T-helper 1 cell treated with Interleukin-12 subunit alpha and Interleukin-12 subunit beta and Interleukin-4 antibody, amounts not matched to agents 30 μg/mL and 1 μg/mL, for 36 hours (primary cell): ENCODE results near the gene PTPRN2.
"Not testable (repeated sequence)": the region's sequence is repeated elsewhere in the genome, so short reads cannot be mapped to it uniquely, and the experiment has no call there.

ENCODE experiments used
- H3K27ac Mint-ChIP-seq: one replicate; pipeline ENCODE4 v1.8.0; 2021; ENCODE audit warnings: mild to moderate bottlenecking, mixed read lengths
- H3K27me3 Mint-ChIP-seq: one replicate; pipeline ENCODE4 v1.8.0; 2021; ENCODE audit warnings: low read depth, mixed read lengths
- H3K36me3 Mint-ChIP-seq: one replicate; pipeline ENCODE4 v1.8.0; 2021; ENCODE audit warnings: low read depth, mixed read lengths
- H3K4me1 Mint-ChIP-seq: one replicate; pipeline ENCODE4 v1.8.0; 2021; ENCODE audit warnings: low read depth, mixed read lengths
- H3K4me3 Mint-ChIP-seq: one replicate; pipeline ENCODE4 v1.8.0; 2021; ENCODE audit warnings: mild to moderate bottlenecking, moderate library complexity, mixed read lengths
- H3K9me3 Mint-ChIP-seq: one replicate; pipeline ENCODE4 v1.8.0; 2021; ENCODE audit warnings: mixed read lengths

Gene PTPRN2

GRCh38 chr7:158420591-158421340, 166.9 kb downstream of the PTPRN2 start:
- Mint-ChIP-seq H3K27ac (no peak overlapping the region), H3K9me3 (peaks cover 21% of the 10 kb centered on the region), H3K36me3 (no peaks in the 10 kb centered on the region), H3K27me3 (no peaks in the 10 kb centered on the region), H3K4me1 (no peaks in the 10 kb centered on the region), H3K4me3 (no peak overlapping the region)

- Mint-ChIP-seq H3K9me3 (peaks cover 21% of the 10 kb centered on the region), H3K27ac (no peak overlapping the region)
These were observed 168.3 kb downstream of the PTPRN2 start for GRCh38 chr7:158419238-158419785.

GRCh38 chr7:158418395-158418794, 169.2 kb downstream of the PTPRN2 start:
- not testable (repeated sequence) for H3K4me1 Mint-ChIP-seq, H3K36me3 Mint-ChIP-seq, H3K4me3 Mint-ChIP-seq, H3K27ac Mint-ChIP-seq, H3K27me3 Mint-ChIP-seq
- peaks cover 21% of the 10 kb centered on the region for H3K9me3 Mint-ChIP-seq

More at GRCh38 chr7:158419238-158419785, 168.3 kb downstream of the PTPRN2 start:
- Mint-ChIP-seq H3K4me3 (no peak overlapping the region), H3K4me1 (no peaks in the 10 kb centered on the region), H3K27me3 (no peaks in the 10 kb centered on the region), H3K36me3 (no peaks in the 10 kb centered on the region)

- Mint-ChIP-seq H3K9me3 (peaks cover 21% of the 10 kb centered on the region), H3K27ac (no peak overlapping the region), H3K27me3 (no peaks in the 10 kb centered on the region), H3K4me1 (no peaks in the 10 kb centered on the region), H3K4me3 (no peak overlapping the region), H3K36me3 (no peaks in the 10 kb centered on the region)
These were observed 171.2 kb downstream of the PTPRN2 start for GRCh38 chr7:158416283-158416933.

GRCh38 chr7:158415316-158415715, 172.3 kb downstream of the PTPRN2 start:
- no peaks in the 10 kb centered on the region for H3K27me3 Mint-ChIP-seq
- no peaks in the 10 kb centered on the region for H3K4me1 Mint-ChIP-seq
- peaks cover 21% of the 10 kb centered on the region for H3K9me3 Mint-ChIP-seq
- no peak overlapping the region for H3K4me3 Mint-ChIP-seq
- no peaks in the 10 kb centered on the region for H3K36me3 Mint-ChIP-seq
- no peak overlapping the region for H3K27ac Mint-ChIP-seq

- no peak overlapping the region for H3K27ac Mint-ChIP-seq
- no peaks in the 10 kb centered on the region for H3K4me1 Mint-ChIP-seq
- H3K27me3 Mint-ChIP-seq = no peaks in the 10 kb centered on the region
These were observed 173.1 kb downstream of the PTPRN2 start for GRCh38 chr7:158414486-158414961.

DNA sequence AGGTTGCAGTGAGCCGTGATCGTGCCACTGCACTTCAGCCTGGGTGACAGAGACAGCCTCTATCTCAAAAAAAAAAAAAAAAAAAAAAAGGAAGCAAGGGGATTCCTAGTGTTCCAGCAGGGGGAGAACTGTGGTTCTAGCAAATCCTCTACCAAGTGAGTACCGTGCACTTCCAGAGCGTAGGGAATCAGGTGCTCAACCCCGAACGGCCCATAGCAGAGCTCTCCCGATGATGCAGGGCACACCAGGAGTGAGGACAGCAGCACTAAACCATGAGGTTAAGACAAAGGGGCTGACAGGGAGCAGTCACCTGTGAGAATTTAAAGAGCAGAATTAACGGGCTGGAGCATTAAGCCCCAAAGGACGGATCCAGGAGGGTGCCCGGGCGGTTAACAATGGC, 173.6 kb downstream of the PTPRN2 start:
- H3K27ac Mint-ChIP-seq = no peak overlapping the region

More at GRCh38 chr7:158414486-158414961, 173.1 kb downstream of the PTPRN2 start:
- Mint-ChIP-seq H3K4me3 (no peak overlapping the region), H3K36me3 (no peaks in the 10 kb centered on the region), H3K9me3 (peaks cover 21% of the 10 kb centered on the region)

DNA sequence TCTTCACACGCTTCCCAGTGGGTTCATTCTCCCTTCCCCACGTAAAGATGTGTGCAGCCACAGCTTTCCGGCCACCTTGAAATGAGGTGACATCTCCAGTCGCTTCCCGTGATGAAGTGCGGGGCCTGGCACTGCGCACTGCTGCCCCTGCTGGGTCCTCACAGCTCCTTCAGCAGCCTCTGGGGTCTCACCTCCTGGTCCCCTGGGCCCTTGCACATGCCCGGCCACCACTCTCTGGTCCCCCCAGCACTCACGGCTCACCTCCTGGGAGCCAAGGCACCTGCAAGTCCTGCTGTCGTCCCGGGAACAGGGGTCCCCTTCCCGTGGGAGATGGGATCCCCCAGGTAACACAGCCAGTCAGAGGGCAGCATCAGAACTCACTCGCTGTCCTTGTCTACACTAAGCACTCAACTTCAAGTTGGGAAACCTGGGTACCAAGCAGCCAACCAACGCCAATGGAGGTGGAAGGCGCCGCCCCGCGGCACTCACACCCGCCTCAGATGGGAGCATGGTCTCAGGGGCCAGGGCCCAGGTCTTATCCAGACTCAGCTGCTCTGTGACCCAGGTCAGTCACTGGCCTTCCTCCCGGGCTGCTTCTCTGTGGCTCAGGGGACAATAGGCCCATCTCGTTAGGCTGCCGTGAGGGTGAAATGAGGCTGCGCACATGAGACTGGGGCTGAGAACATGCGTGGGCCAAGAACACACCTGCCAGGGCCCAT, 176.2 kb downstream of the PTPRN2 start:
- H3K4me1 Mint-ChIP-seq = no peaks in the 10 kb centered on the region
- peaks cover 2% of the 10 kb centered on the region for H3K9me3 Mint-ChIP-seq
- H3K27me3 Mint-ChIP-seq = no peaks in the 10 kb centered on the region
- H3K36me3 Mint-ChIP-seq = no peaks in the 10 kb centered on the region
- no peak overlapping the region for H3K27ac Mint-ChIP-seq
- H3K4me3 Mint-ChIP-seq = no peak overlapping the region

More for the DNA sequence above, 173.6 kb downstream of the PTPRN2 start:
- Mint-ChIP-seq H3K36me3 (no peaks in the 10 kb centered on the region), H3K27me3 (no peaks in the 10 kb centered on the region), H3K4me1 (no peaks in the 10 kb centered on the region), H3K4me3 (no peak overlapping the region), H3K9me3 (peaks cover 21% of the 10 kb centered on the region)

GRCh38 chr7:158410720-158411119, 176.9 kb downstream of the PTPRN2 start:
- H3K4me3 Mint-ChIP-seq = no peak overlapping the region
- H3K4me1 Mint-ChIP-seq = no peaks in the 10 kb centered on the region
- no peaks in the 10 kb centered on the region for H3K9me3 Mint-ChIP-seq
- H3K27ac Mint-ChIP-seq = no peak overlapping the region
- H3K36me3 Mint-ChIP-seq = no peaks in the 10 kb centered on the region
- H3K27me3 Mint-ChIP-seq = no peaks in the 10 kb centered on the region

GRCh38 chr7:158409816-158410330, 177.8 kb downstream of the PTPRN2 start:
- Mint-ChIP-seq H3K9me3 (no peaks in the 10 kb centered on the region), H3K27ac (no peak overlapping the region), H3K4me3 (no peak overlapping the region), H3K27me3 (no peaks in the 10 kb centered on the region), H3K4me1 (no peaks in the 10 kb centered on the region), H3K36me3 (no peaks in the 10 kb centered on the region)

- H3K9me3 Mint-ChIP-seq = no peaks in the 10 kb centered on the region
- H3K36me3 Mint-ChIP-seq = no peaks in the 10 kb centered on the region
- H3K27me3 Mint-ChIP-seq = no peaks in the 10 kb centered on the region
- H3K4me3 Mint-ChIP-seq = no peak overlapping the region
- no peak overlapping the region for H3K27ac Mint-ChIP-seq
- H3K4me1 Mint-ChIP-seq = no peaks in the 10 kb centered on the region
These were observed 178.5 kb downstream of the PTPRN2 start for GRCh38 chr7:158409120-158409519.

DNA sequence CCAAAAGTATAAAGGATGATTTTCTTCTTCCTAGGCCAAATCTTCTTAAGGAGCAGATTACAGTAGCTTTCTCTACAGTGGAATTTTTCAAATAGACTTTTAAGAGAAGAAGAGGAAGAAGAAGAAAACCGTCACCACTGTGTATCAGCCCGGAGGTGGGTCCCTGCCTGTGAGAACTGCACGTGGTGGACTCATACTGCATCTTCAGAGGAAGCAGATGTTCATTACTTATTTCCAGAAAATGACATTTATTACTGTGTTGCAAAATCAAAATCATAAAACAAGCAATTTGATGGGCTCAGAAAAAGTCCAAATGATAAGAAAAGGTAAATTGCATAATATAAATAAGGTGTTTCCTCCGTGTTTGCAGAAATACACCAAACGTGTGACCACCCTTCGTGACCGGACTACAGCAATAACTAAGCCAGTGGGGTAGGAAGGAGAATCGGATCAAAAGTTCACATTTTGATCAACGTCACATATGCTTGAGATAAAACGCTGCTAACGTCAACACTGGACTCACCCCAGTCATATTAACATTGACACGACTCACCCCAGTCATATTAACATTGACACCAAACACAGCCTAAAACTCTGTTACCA, 179.2 kb downstream of the PTPRN2 start:
- no peaks in the 10 kb centered on the region for H3K27me3 Mint-ChIP-seq
- H3K36me3 Mint-ChIP-seq = no peaks in the 10 kb centered on the region
- H3K27ac Mint-ChIP-seq = no peak overlapping the region
- H3K4me3 Mint-ChIP-seq = no peak overlapping the region
- H3K4me1 Mint-ChIP-seq = no peaks in the 10 kb centered on the region
- H3K9me3 Mint-ChIP-seq = no peaks in the 10 kb centered on the region

- Mint-ChIP-seq H3K27me3 (no peaks in the 10 kb centered on the region), H3K36me3 (no peaks in the 10 kb centered on the region), H3K4me3 (no peak overlapping the region), H3K4me1 (no peaks in the 10 kb centered on the region), H3K27ac (no peak overlapping the region), H3K9me3 (no peaks in the 10 kb centered on the region)
These were observed 179.9 kb downstream of the PTPRN2 start for GRCh38 chr7:158407581-158408317.
